GM19099 (cell line): ENCODE data around the gene ZBTB16.

Source experiments
- POLR2A ChIP-seq: IDR thresholded peaks from 3 replicates; pipeline ENCODE4 v1.6.1; 2011; ENCODE audit warnings: low read depth; ENCODE audit not compliant: insufficient read length; ENCODE audit errors: extremely low read depth

The ZBTB16 gene, protein sequence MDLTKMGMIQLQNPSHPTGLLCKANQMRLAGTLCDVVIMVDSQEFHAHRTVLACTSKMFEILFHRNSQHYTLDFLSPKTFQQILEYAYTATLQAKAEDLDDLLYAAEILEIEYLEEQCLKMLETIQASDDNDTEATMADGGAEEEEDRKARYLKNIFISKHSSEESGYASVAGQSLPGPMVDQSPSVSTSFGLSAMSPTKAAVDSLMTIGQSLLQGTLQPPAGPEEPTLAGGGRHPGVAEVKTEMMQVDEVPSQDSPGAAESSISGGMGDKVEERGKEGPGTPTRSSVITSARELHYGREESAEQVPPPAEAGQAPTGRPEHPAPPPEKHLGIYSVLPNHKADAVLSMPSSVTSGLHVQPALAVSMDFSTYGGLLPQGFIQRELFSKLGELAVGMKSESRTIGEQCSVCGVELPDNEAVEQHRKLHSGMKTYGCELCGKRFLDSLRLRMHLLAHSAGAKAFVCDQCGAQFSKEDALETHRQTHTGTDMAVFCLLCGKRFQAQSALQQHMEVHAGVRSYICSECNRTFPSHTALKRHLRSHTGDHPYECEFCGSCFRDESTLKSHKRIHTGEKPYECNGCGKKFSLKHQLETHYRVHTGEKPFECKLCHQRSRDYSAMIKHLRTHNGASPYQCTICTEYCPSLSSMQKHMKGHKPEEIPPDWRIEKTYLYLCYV

DNA sequence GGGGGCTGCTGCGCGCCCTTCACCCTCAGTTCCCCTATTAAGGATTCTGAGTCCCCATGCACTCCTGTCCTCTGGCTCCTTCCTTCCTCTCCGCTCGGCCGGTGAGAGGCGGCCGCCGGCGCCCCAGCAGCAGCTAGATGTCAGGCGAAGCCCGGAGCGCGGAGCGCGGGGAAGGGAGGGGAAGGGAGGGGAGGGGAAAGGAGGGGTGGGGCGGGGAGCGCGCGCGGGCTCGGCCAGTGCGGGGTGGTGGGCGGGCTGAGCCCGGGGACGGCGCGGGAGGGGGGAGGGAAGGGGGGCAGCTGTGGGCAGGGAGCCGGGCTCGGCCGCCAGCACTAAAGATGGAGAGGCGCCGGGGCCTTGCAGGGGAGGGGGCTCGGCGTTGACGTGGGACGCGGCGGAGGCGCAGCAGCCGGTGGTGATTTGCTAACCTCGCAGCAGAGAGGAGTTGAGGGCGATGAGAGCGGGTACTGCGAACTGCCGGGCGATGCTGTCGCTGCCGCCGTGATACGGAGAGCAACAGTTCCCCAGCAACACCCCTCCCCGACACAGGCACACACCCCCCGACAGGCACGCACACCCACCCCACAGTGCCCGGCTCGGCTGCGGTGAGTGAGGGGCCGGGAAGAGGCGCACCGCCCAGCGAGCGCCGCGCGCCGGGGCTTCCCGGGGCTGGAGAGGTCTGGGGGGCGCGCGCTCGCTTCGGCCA, at the start of gene ZBTB16:
Gene ZBTB16 (plus strand): TSS at position 434 of the 706 bp plus-strand sequence. CDS start 3,590 bp downstream, outside the sequence.
- no peak for TF ChIP-seq POLR2A

DNA sequence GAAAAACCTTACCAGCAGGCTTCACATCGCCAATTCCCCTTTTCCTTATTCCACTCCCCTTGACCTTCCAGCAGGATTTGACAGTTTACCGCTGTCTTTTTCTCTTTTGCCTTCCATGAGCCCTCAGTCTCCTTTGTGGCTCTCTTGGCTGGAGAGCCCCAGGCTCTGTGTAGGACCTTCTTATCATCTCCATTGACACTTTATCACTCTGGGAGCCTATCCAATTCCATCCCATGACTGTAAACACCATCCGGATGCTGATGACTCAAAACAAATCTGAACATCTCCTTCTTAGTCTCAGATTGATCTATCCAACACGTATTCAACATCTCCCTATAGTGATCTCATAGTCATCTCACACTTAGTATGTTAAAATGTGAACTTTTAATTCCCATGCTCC, 48.6 kb upstream of the ZBTB16 start:
- TF ChIP-seq POLR2A = no peak

GRCh38 chr11:114011443-114011842, 48.1 kb upstream of the ZBTB16 start:
- no peak for TF ChIP-seq POLR2A

DNA sequence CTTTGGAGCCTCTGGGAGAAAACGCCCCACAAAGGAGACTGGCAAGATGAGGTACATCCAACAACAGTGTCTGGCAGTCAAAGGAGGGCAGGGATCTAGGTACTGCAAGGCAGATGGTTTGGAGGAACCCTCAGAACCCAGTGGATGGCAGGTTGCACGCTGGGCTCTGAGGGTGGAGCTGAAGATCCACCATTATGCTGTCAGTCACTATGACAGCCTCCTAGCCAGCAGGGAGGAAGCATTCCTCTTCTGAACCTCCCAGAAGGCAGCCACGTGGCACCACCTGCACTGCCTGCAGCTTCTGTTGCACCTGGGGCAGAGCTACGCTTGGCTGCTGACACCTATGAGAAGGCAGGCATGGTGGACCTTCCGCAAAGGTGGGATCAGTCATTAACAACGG, 44.4 kb upstream of the ZBTB16 start:
- TF ChIP-seq POLR2A = no peak

- no peak for TF ChIP-seq POLR2A
Observed at GRCh38 chr11:114016986-114017385, 42.5 kb upstream of the ZBTB16 start.

DNA sequence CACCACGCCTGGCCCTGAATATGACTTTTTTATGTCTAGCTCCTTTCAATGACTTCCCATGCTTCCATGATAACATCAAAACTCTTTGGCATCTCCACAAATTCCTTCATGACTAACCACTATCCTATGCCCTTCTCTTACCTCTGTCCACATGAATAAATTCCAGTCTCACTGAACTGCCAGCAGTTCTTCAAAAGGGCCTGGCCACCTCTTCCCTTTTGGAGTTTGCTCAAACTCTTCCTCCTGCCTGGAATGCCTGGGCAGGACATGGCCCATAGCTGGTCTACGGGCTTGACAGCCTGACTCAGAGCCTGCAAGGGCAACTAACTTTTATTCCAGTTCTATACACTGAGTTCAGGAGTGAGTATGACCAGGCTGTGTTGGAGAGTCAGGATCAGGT, 41.8 kb upstream of the ZBTB16 start:
- no peak for TF ChIP-seq POLR2A

DNA sequence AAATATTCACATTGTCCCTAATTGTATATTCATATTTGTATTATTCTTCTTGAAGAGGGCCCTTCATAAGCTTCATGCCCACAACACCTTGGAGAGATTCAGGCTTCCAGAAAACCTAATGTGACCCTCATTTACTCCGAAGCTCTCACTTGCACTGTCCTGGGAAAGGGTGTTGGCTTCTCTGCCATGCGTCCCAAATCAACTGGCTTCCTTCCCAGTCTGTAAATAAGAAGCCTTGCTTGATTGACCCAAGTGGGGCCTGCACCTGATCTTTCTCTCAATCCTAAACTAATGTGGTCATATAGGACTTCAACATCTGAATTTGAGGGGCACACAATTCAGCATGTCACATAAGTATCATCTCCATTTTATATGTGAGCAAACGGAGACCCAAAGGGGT, 40.5 kb upstream of the ZBTB16 start:
- no peak for TF ChIP-seq POLR2A

GRCh38 chr11:114019574-114019973, 39.9 kb upstream of the ZBTB16 start:
- no peak for TF ChIP-seq POLR2A

DNA sequence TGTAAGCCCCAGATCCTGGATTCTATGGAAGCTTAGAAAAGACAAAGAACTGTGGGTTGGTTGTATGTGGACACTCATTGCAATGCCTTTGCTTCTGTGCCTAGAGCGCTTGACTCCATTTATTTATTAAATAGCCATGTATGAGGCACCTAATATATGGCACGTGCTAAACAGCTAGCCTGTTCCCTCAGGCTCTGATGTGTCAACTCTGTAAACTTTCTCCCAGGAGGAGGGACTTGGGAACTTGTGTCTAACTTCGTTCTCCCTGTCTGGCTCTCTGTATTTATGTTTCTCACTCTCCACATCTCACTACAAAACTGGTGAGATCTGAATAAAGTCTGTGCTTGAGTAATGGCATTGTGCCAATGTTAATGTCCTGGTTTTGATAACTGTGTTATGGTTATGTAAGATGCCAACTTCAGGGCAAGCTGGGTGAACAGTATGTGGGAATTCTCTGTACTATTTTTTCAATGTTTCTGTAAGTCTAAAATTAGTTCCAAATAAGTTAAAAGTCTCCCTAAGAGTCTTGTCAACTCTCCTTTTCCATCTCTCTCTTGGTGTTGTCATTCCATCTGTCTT, 34.1 kb upstream of the ZBTB16 start:
- TF ChIP-seq POLR2A = no peak

GRCh38 chr11:114026355-114026754, 33.2 kb upstream of the ZBTB16 start:
- no peak for TF ChIP-seq POLR2A

DNA sequence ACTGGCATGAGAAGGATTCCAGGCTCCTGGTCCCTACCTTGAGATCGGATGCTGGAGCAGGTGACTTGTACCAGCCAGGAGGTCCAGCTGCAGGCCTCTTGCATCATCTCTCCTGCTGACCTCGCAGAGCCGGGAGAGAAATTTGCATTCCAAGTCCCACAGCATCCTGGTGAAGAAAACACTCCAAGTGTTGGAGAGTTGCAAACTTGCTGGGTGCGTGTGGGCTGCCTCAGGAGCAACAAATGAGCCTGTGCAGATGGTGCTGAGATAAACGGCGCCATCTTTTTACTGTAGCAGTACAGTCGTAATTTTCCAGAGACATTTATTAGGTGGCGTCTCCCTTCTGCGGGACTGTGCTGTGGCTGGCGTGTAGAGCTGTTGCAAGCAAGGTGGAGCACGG, 32.1 kb upstream of the ZBTB16 start:
- no peak for TF ChIP-seq POLR2A

GRCh38 chr11:114027926-114028325, 31.6 kb upstream of the ZBTB16 start:
- no peak for TF ChIP-seq POLR2A

DNA sequence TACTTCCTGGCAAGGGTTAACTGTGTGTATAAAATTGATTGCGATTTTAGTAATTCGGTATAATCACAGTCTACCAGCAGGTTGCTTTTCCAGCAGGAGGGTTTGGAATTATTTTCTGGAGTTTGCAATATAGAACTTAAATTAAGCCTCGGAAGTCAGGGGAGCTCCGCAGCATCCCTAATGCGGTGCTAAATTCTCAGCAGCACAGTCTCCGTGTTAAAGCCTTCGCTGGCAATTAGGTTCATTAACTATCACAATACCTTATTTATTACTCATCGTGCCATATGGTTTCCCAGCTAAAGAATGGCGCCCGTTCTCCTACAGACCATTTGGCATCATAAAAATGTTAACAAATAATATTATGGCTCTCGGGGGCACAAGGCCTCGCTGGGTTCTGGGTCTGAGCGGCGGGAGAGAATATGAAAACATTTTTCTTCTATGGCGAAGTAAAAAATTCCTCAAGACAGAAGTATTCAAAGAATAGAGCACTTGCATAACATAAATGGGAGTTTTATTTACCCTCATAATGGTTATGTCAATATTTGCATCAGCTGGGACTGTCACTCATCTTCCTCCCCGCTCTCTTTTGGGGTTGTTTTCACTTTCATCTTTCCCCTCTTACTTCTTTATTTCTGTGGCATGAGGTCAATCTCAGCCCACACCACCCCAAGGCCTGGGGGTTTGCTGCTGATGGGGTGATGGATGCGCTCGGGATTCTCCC, 28.1 kb upstream of the ZBTB16 start:
- TF ChIP-seq POLR2A = no peak

- TF ChIP-seq POLR2A = no peak
Observed at GRCh38 chr11:114031967-114032320, 27.6 kb upstream of the ZBTB16 start.

- TF ChIP-seq POLR2A = no peak
Observed at GRCh38 chr11:114033066-114033465, 26.4 kb upstream of the ZBTB16 start.
